Vagina (tissue), 2 donors: ENCODE measurements around the gene SPG21. TPM values are rescaled to one million over a fixed set of nuclear protein-coding genes. Genes with fewer than 3 reads are reported as not detected.

Experiments used
- DNase-seq, 2 donors: peaks; one replicate each; pipeline ENCODE4 v3.0.0-alpha.2; 2017; ENCODE audit errors: extremely low spot score in 2 of 2
- H3K27ac ChIP-seq: fragments of 200-600 bp; sonication (generic); one replicate; pipeline ENCODE4 v1.5.1; 2019
- H3K27me3 ChIP-seq: fragments of 200-600 bp; sonication (generic); one replicate; pipeline ENCODE4 v1.5.1; 2019
- H3K36me3 ChIP-seq, 2 donors: fragments of 200-600 bp; sonication (generic); one replicate each; pipeline ENCODE4 v1.5.1; 2017 to 2019
- H3K4me1 ChIP-seq: fragments of 200-600 bp; sonication (generic); one replicate; pipeline ENCODE4 v1.5.1; 2019
- H3K4me3 ChIP-seq, 2 donors: fragments of 200-600 bp; sonication (generic); 1 replicate in 1 of 2; 2 replicates in 1 of 2; pipeline ENCODE4 v1.5.1; 2016 to 2019
- H3K9me3 ChIP-seq: fragments of 200-600 bp; sonication (generic); one replicate; pipeline ENCODE4 v1.5.1; 2019
- CTCF ChIP-seq, 3 experiments: fragments of 450-650 bp in 2 of 3; fragments of 200-600 bp in 1 of 3; sonication (generic) in 1 of 3; IDR thresholded peaks; one replicate each; pipeline ENCODE4 v1.5.1; 2017 to 2019; ENCODE audit warnings: antibody characterized with exemption in 3 of 3, mild to moderate bottlenecking in 2 of 3, moderate library complexity in 2 of 3
- POLR2A ChIP-seq, 2 donors: fragments of 450-650 bp; IDR thresholded peaks; one replicate each; pipeline ENCODE4 v1.6.1; 2017; ENCODE audit warnings: antibody characterized with exemption in 2 of 2, mild to moderate bottlenecking in 2 of 2, moderate library complexity in 2 of 2
- POLR2AphosphoS5 ChIP-seq, 2 donors: sonication (generic); formaldehyde crosslinking; IDR thresholded peaks; one replicate each; pipeline ENCODE4 v1.9.0; 2017; ENCODE audit warnings: antibody characterized with exemption in 2 of 2, mild to moderate bottlenecking in 2 of 2, low read depth in 1 of 2; ENCODE audit not compliant: insufficient read depth in 1 of 2
- intact Hi-C: fragments of 100-400 bp; cut with DNase I; formaldehyde crosslinking; loops from one replicate; pipeline ENCODE4 v1.15.1; 2023
- total RNA-seq: library from RNA; depleted of rRNA; stranded (reverse); fragments of >200 nt; gene quantifications from one replicate; pipeline ENCODE4 v1.2.3, GENCODE V29; 2016

The SPG21 gene
- total RNA-seq, 1 donor from 2014 or later: 62.6 TPM

- peaks cover 30% of the 10 kb centered on the region for H3K4me1 ChIP-seq
- no peak for DNase-seq
- no peak overlapping the region for H3K4me3 ChIP-seq
- H3K27ac ChIP-seq: no peak overlapping the region
- H3K36me3 ChIP-seq: no peaks in the 10 kb centered on the region
- no peaks in the 10 kb centered on the region for H3K27me3 ChIP-seq
- intact Hi-C loops: no loop called here
- TF ChIP-seq POLR2AphosphoS5 (IDR thresholded peaks at IDR 0.05; ENCODE audit: insufficient read depth in 1 of 2, low read depth in 1 of 2): no peak
- no peak for TF ChIP-seq CTCF (IDR thresholded peaks at IDR 0.05)
- TF ChIP-seq POLR2A (IDR thresholded peaks at IDR 0.05): no peak
- no peaks in the 10 kb centered on the region for H3K9me3 ChIP-seq
Measured at GRCh38 chr15:64991536-64992135, 1.9 kb upstream of the SPG21 start.

GRCh38 chr15:64990168-64990470 lies 405 bp upstream of the SPG21 start:
- peaks cover 45% of the 10 kb centered on the region for H3K4me1 ChIP-seq
- intact Hi-C loops: no loop called here
- peak overlapping the region; percentile 70 to 99 for H3K4me3 ChIP-seq
- no peaks in the 10 kb centered on the region for H3K36me3 ChIP-seq
- DNase-seq: no peak
- H3K9me3 ChIP-seq: no peaks in the 10 kb centered on the region
- no peaks in the 10 kb centered on the region for H3K27me3 ChIP-seq
- no peak for TF ChIP-seq POLR2A (IDR thresholded peaks at IDR 0.05)
- no peak for TF ChIP-seq POLR2AphosphoS5 (IDR thresholded peaks at IDR 0.05; ENCODE audit: insufficient read depth in 1 of 2, low read depth in 1 of 2)
- no peak for TF ChIP-seq CTCF (IDR thresholded peaks at IDR 0.05)
- peak overlapping the region; percentile 86 for H3K27ac ChIP-seq

- peaks cover 59% of the 10 kb centered on the region for H3K4me1 ChIP-seq
- DNase-seq: no peak
- no peaks in the 10 kb centered on the region for H3K9me3 ChIP-seq
- no peak overlapping the region for H3K4me3 ChIP-seq
- no peak for TF ChIP-seq POLR2A (IDR thresholded peaks at IDR 0.05)
- TF ChIP-seq CTCF (IDR thresholded peaks at IDR 0.05): no peak
- TF ChIP-seq POLR2AphosphoS5 (IDR thresholded peaks at IDR 0.05; ENCODE audit: insufficient read depth in 1 of 2, low read depth in 1 of 2): no peak
- intact Hi-C loops: no loop called here
- no peaks in the 10 kb centered on the region for H3K36me3 ChIP-seq
- H3K27me3 ChIP-seq: no peaks in the 10 kb centered on the region
- H3K27ac ChIP-seq: peak overlapping the region; percentile 37
Measured at GRCh38 chr15:64987136-64987535, 2.6 kb downstream of the SPG21 start.

- no peak overlapping the region for H3K4me3 ChIP-seq
- H3K4me1 ChIP-seq: peaks cover 56% of the 10 kb centered on the region
- H3K27me3 ChIP-seq: no peaks in the 10 kb centered on the region
- no peak for DNase-seq
- peak overlapping the region; percentile 68 for H3K27ac ChIP-seq
- H3K36me3 ChIP-seq: peaks cover 0 to 7% of the 10 kb centered on the region in 2 donors
- intact Hi-C loops: no loop called here
- TF ChIP-seq POLR2A (IDR thresholded peaks at IDR 0.05) (no peak), POLR2AphosphoS5 (IDR thresholded peaks at IDR 0.05; ENCODE audit: insufficient read depth in 1 of 2, low read depth in 1 of 2) (no peak), CTCF (IDR thresholded peaks at IDR 0.05) (no peak)
- no peaks in the 10 kb centered on the region for H3K9me3 ChIP-seq
Measured at GRCh38 chr15:64985366-64986033, 4.2 kb downstream of the SPG21 start.

- DNase-seq: no peak
- no peaks in the 10 kb centered on the region for H3K9me3 ChIP-seq
- H3K4me3 ChIP-seq: no peak overlapping the region
- no peak overlapping the region for H3K27ac ChIP-seq
- H3K27me3 ChIP-seq: no peaks in the 10 kb centered on the region
- peaks cover 38% of the 10 kb centered on the region for H3K4me1 ChIP-seq
- H3K36me3 ChIP-seq: peaks cover 0 to 28% of the 10 kb centered on the region in 2 donors
- TF ChIP-seq POLR2AphosphoS5 (IDR thresholded peaks at IDR 0.05; ENCODE audit: insufficient read depth in 1 of 2, low read depth in 1 of 2) (no peak), CTCF (IDR thresholded peaks at IDR 0.05) (no peak), POLR2A (IDR thresholded peaks at IDR 0.05) (no peak)
- intact Hi-C loops: no loop called here
Measured at GRCh38 chr15:64982472-64982871, 7.2 kb downstream of the SPG21 start.
